SK-N-SH (cell line): ENCODE data around the gene MYPOP. TPM values are rescaled to one million over a fixed set of nuclear protein-coding genes. Genes with fewer than 3 reads are reported as not detected.

ENCODE experiments used
- CTCF ChIA-PET: fragments of 300-600, 350-600 bp; formaldehyde crosslinking; extraction: SDS; loops from one replicate; lab custom pipeline; 2021; lab: Yijun Ruan, JAX
- POLR2A ChIA-PET: fragments of 350-600 bp; sonication (Branson Sonifier 250); formaldehyde crosslinking; extraction: SDS; loops from one replicate; lab custom pipeline; 2020; ENCODE audit warnings: antibody characterized with exemption, inconsistent platforms; lab: Yijun Ruan, JAX
- DNase-seq: peaks from one replicate; pipeline ENCODE4 v3.0.0; 2012
- H2AFZ ChIP-seq: fragments of 200-600 bp; sonication (generic); 2 replicates; pipeline ENCODE4 v1.8.1; 2016; ENCODE audit warnings: antibody characterized with exemption, mild to moderate bottlenecking, low read depth
- H3F3A ChIP-seq: fragments of 200-600 bp; sonication (generic); replicated peaks from 2 replicates; pipeline ENCODE3; 2016; ENCODE audit warnings: antibody characterized with exemption, mild to moderate bottlenecking; ENCODE audit not compliant: insufficient read depth
- H3K27ac ChIP-seq, 2 experiments: fragments of 200-500 bp in 1 of 2; fragments of 200-600 bp in 1 of 2; sonication (Bioruptor generic) in 1 of 2; sonication (generic), shearing (Covaris generic) in 1 of 2; 2 replicates each; pipeline versions ENCODE4 v1.5.1 to v1.6.1; 2014 to 2016; ENCODE audit warnings: low read depth in 2 of 2, inconsistent platforms in 1 of 2, low read length in 1 of 2, mild to moderate bottlenecking in 1 of 2, mixed read lengths in 1 of 2
- H3K27me3 ChIP-seq: fragments of 200-600 bp; sonication (generic), shearing (Covaris generic); 2 replicates; pipeline ENCODE4 v1.6.1; 2016; ENCODE audit warnings: mixed run types; ENCODE audit not compliant: insufficient read depth
- H3K36me3 ChIP-seq, 2 experiments: fragments of 200-500 bp in 1 of 2; fragments of 200-600 bp in 1 of 2; sonication (Bioruptor generic) in 1 of 2; sonication (generic) in 1 of 2; replicated peaks in 1 of 2; 2 replicates each; pipeline versions ENCODE3 to v1.5.1; 2014 to 2016; ENCODE audit warnings: low read length in 1 of 2, mild to moderate bottlenecking in 1 of 2; ENCODE audit not compliant: insufficient read depth in 2 of 2, control insufficient read depth in 1 of 2
- H3K4me1 ChIP-seq, 2 experiments: fragments of 200-500 bp in 1 of 2; fragments of 200-600 bp in 1 of 2; sonication (Bioruptor generic) in 1 of 2; sonication (generic), shearing (Covaris generic) in 1 of 2; 2 replicates each; pipeline versions ENCODE4 v1.5.1 to v1.6.1; 2014 to 2016; ENCODE audit warnings: low read depth in 1 of 2, low read length in 1 of 2, mixed run types in 1 of 2; ENCODE audit not compliant: insufficient read depth in 2 of 2, control insufficient read depth in 1 of 2
- H3K4me2 ChIP-seq: fragments of 200-600 bp; sonication (generic), shearing (Covaris generic); 2 replicates; pipeline ENCODE4 v1.6.1; 2017; ENCODE audit warnings: mixed run types
- H3K4me3 ChIP-seq, 2 experiments: fragments of 200-500 bp in 1 of 2; fragments of 200-600 bp in 1 of 2; sonication (Bioruptor generic) in 1 of 2; sonication (generic), shearing (Covaris generic) in 1 of 2; 2 replicates each; pipeline versions ENCODE4 v1.5.1 to v1.8.1; 2014 to 2016; ENCODE audit warnings: low read depth in 2 of 2, inconsistent platforms in 1 of 2, low read length in 1 of 2, mild to moderate bottlenecking in 1 of 2, mixed read lengths in 1 of 2, moderate library complexity in 1 of 2
- H3K79me2 ChIP-seq: fragments of 200-600 bp; sonication (generic); 2 replicates; pipeline ENCODE4 v1.8.1; 2017; ENCODE audit warnings: mild to moderate bottlenecking; ENCODE audit not compliant: insufficient read depth
- H3K9ac ChIP-seq: fragments of 200-600 bp; sonication (generic); 2 replicates; pipeline ENCODE4 v1.6.1; 2017; ENCODE audit warnings: mixed run types
- H3K9me2 ChIP-seq: fragments of 200-600 bp; sonication (generic); 2 replicates; pipeline ENCODE4 v1.6.1; 2017; ENCODE audit warnings: mixed run types
- H3K9me3 ChIP-seq: fragments of 200-600 bp; sonication (generic); 2 replicates; pipeline ENCODE4 v1.6.1; 2017; ENCODE audit warnings: mixed run types, mild to moderate bottlenecking, moderate library complexity
- H4K20me1 ChIP-seq: fragments of 200-600 bp; sonication (generic); 2 replicates; pipeline ENCODE4 v1.6.1; 2017; ENCODE audit warnings: mild to moderate bottlenecking, mixed run types; ENCODE audit not compliant: insufficient read depth
- CHD2 ChIP-seq: fragments of 150-350 bp; IDR thresholded peaks from 2 replicates; pipeline ENCODE4 v1.6.1; 2018; ENCODE audit warnings: low read length; ENCODE audit not compliant: partially characterized antibody
- ELF1 ChIP-seq: IDR thresholded peaks from 2 replicates; pipeline ENCODE4 v1.4.0; 2012
- FOSL2 ChIP-seq: IDR thresholded peaks from 2 replicates; pipeline ENCODE4 v1.4.0; 2012; ENCODE audit warnings: low read depth, mild to moderate bottlenecking, moderate library complexity, borderline replicate concordance
- MEF2A ChIP-seq: IDR thresholded peaks from 2 replicates; pipeline ENCODE4 v1.4.0; 2012; ENCODE audit warnings: low read depth, borderline replicate concordance
- MXI1 ChIP-seq: IDR thresholded peaks from 2 replicates; pipeline ENCODE4 v1.6.1; 2012; ENCODE audit warnings: mild to moderate bottlenecking, low read depth, low read length, improper control_type of control experiment
- NRF1 ChIP-seq: IDR thresholded peaks from 2 replicates; pipeline ENCODE4 v1.6.1; 2012; ENCODE audit warnings: low read depth, mild to moderate bottlenecking, low read length
- POLR2AphosphoS5 ChIP-seq: IDR thresholded peaks from 2 replicates; pipeline ENCODE4 v1.6.1; 2012; ENCODE audit warnings: low read depth, low read length
- SIN3A ChIP-seq: IDR thresholded peaks from 2 replicates; pipeline ENCODE4 v1.6.1; 2012; ENCODE audit warnings: low read depth, mild to moderate bottlenecking, low read length, moderate library complexity, borderline replicate concordance
- TEAD4 ChIP-seq: IDR thresholded peaks from 2 replicates; pipeline ENCODE4 v1.4.0; 2012; ENCODE audit warnings: mild to moderate bottlenecking, borderline replicate concordance; ENCODE audit not compliant: insufficient read depth
- WGBS: methylation state at CpG from one replicate; pipeline ENCODE4 v1.1.6; 2017; ENCODE audit warnings: low lambda C conversion rate; 5-methylcytosine and 5-hydroxymethylcytosine counted together
- polyA plus RNA-seq, 3 experiments: library from polyadenylated mRNA; depleted of rRNA; stranded (reverse); fragments of >200 nt; gene quantifications; 2 replicates each; pipeline ENCODE4 v1.2.3, GENCODE V29; 2012
- TF ChIP-seq, protein P1 (sequence below): IDR thresholded peaks from 2 replicates; pipeline ENCODE4 v1.4.0; 2012; ENCODE audit warnings: low read depth

MYPOP gene
- polyA plus RNA-seq, 1 of the 3 experiments (the other 2 are of a cell fraction): 5.1 TPM

- DNase-seq: peak; percentile 100
- no peak for TF ChIP-seq FOSL2
- TF ChIP-seq ELF1: peak; percentile 44; the same call in 1 of the 2 replicates
- no peak for TF ChIP-seq MEF2A
- TF ChIP-seq MXI1: peak; percentile 90
- 0 out of 2 replicates have a peak, but pooled peaks have one; percentile 23 for TF ChIP-seq SIN3A
- no peak for TF ChIP-seq TEAD4
- peak; percentile 99 for TF ChIP-seq NRF1
- TF ChIP-seq POLR2AphosphoS5: peak; percentile 84
- Histone ChIP-seq H2AFZ (peak overlapping the region; percentile 84; the same call in 1 of the 2 replicates), H3K79me2 (peaks cover 5% of the 10 kb centered on the region; the same call in 1 of the 2 replicates), H3K9me3 (no peaks in the 10 kb centered on the region), H3K9ac (peak overlapping the region; percentile 49; the same call in 1 of the 2 replicates), H3K4me3 (peak overlapping the region; percentile 60 to 82), H4K20me1 (no peaks in the 10 kb centered on the region), H3F3A (peaks cover 13% of the 10 kb centered on the region), H3K36me3 (peaks cover 3 to 17% of the 10 kb centered on the region in 2 experiments), H3K9me2 (no peaks in the 10 kb centered on the region), H3K4me2 (peak overlapping the region; percentile 85), H3K27ac (peak overlapping the region; percentile 80 to 91), H3K27me3 (no peaks in the 10 kb centered on the region), H3K4me1 (peaks cover 0 to 8% of the 10 kb centered on the region in 2 experiments; a peak in 1 of 4 replicates)
- CTCF ChIA-PET: interaction anchor here (0.9 to 3.7 kb wide), 15 partner anchors 10 to 126 kb away, joined by 3 to 15 read pairs (median 3); partner anchors contain the start of genes FOXA3, IRF2BP1, NANOS2 and SYMPK
- 10% methylated on average over 23 of the region's 73 CpGs for WGBS
- POLR2A ChIA-PET: interaction anchor here (0.6 to 3.2 kb wide), 7 partner anchors 11 to 92 kb away, joined by 3 to 19 read pairs (median 4); partner anchors contain the start of genes CCDC61 and IRF2BP1
These were observed 525 bp upstream of the MYPOP start for GRCh38 chr19:45902651-45903625.

- peaks cover 3 to 20% of the 10 kb centered on the region in 2 experiments for H3K36me3 ChIP-seq
- no peaks in the 10 kb centered on the region for H4K20me1 ChIP-seq
- peaks cover 5% of the 10 kb centered on the region; the same call in 1 of the 2 replicates for H3K79me2 ChIP-seq
- H3F3A ChIP-seq: peaks cover 13% of the 10 kb centered on the region
- H3K27me3 ChIP-seq: no peaks in the 10 kb centered on the region
- H3K27ac ChIP-seq: no peak overlapping the region
- H3K9me3 ChIP-seq: no peaks in the 10 kb centered on the region
- peak overlapping the region; percentile 88 for H3K4me2 ChIP-seq
- peak overlapping the region; percentile 60 to 70 for H3K4me3 ChIP-seq
- no peaks in the 10 kb centered on the region for H3K9me2 ChIP-seq
- ChIA-PET CTCF (interaction anchor here (1.0 to 3.7 kb wide), 7 partner anchors 9 to 127 kb away, joined by 3 to 15 read pairs (median 7); partner anchors contain the start of genes FOXA3, IRF2BP1 and SYMPK), POLR2A (interaction anchor here (1.1 to 3.2 kb wide), 3 partner anchors 10 to 53 kb away, joined by 3 to 19 read pairs (median 6); partner anchors contain the start of gene IRF2BP1)
- TF ChIP-seq, protein P1, sequence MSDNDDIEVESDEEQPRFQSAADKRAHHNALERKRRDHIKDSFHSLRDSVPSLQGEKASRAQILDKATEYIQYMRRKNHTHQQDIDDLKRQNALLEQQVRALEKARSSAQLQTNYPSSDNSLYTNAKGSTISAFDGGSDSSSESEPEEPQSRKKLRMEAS: peak; percentile 22; the same call in 1 of the 2 replicates
- TF ChIP-seq CHD2: no peak
- H3K9ac ChIP-seq: peak overlapping the region; percentile 76; the same call in 1 of the 2 replicates
- no peak overlapping the region for H2AFZ ChIP-seq
- peak; percentile 71 for DNase-seq
- 48% methylated on average over 35 of the region's 69 CpGs for WGBS
- H3K4me1 ChIP-seq: peaks cover 0 to 8% of the 10 kb centered on the region in 2 experiments; a peak in 1 of 4 replicates
These were observed 941 bp downstream of the MYPOP start for GRCh38 chr19:45901432-45901911.
